Breast epithelium (tissue), 3 donors: Measurements from ENCODE around the gene SMARCA4.

ENCODE experiments used
- POLR2A ChIP-seq: fragments of 450-650 bp; IDR thresholded peaks from one replicate; pipeline ENCODE4 v1.6.1; 2016; ENCODE audit warnings: antibody characterized with exemption, mild to moderate bottlenecking, moderate library complexity
- POLR2AphosphoS5 ChIP-seq, 3 donors: sonication (generic); formaldehyde crosslinking; IDR thresholded peaks; one replicate each; pipeline ENCODE4 v1.6.1; 2017; ENCODE audit warnings: antibody characterized with exemption in 3 of 3
- TF ChIP-seq, protein P1 (sequence below), 3 donors: fragments of 450-650 bp; IDR thresholded peaks; one replicate each; pipeline ENCODE4 v1.5.1; 2016 to 2017; ENCODE audit warnings: antibody characterized with exemption in 3 of 3, mild to moderate bottlenecking in 3 of 3, moderate library complexity in 3 of 3

DNA sequence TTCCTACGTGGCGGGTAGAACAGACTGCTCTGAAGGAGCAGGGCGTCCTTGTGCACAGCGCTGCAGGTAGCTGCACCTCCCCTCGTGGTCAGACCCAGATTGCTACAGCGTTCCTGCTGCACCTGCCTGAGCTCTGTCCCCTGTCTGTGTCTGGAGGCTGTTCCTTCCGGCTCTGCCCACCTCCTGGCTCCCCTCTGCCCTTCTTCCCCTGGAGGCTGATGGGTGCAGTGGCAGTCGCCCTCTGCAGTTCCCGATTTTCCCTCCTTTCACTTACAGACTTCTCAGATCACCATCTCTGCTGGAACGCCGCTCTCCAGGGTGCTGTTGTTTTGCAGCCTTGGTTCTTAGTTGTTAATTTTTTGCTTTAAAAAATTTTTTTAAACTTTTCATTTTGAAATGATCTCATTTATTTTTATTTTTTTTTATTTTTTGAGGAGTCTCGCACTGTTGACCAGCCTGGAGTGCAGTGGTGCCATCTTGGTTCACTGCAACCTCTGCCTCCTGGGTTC is 53.6 kb downstream of the SMARCA4 start:
- TF ChIP-seq, protein P1, sequence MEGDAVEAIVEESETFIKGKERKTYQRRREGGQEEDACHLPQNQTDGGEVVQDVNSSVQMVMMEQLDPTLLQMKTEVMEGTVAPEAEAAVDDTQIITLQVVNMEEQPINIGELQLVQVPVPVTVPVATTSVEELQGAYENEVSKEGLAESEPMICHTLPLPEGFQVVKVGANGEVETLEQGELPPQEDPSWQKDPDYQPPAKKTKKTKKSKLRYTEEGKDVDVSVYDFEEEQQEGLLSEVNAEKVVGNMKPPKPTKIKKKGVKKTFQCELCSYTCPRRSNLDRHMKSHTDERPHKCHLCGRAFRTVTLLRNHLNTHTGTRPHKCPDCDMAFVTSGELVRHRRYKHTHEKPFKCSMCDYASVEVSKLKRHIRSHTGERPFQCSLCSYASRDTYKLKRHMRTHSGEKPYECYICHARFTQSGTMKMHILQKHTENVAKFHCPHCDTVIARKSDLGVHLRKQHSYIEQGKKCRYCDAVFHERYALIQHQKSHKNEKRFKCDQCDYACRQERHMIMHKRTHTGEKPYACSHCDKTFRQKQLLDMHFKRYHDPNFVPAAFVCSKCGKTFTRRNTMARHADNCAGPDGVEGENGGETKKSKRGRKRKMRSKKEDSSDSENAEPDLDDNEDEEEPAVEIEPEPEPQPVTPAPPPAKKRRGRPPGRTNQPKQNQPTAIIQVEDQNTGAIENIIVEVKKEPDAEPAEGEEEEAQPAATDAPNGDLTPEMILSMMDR (IDR thresholded peaks at IDR 0.05) = no peak
- TF ChIP-seq POLR2A (no peak), POLR2AphosphoS5 (IDR thresholded peaks at IDR 0.05) (no peak)
